Hepatocyte (in vitro differentiated cells): ENCODE data around the gene RPIA. TPM values are rescaled to one million over a fixed set of nuclear protein-coding genes. Genes with fewer than 3 reads are reported as not detected.

ENCODE experiments used
- DNase-seq: peaks from one replicate; pipeline ENCODE4 v3.0.0-alpha.2; 2016; ENCODE audit warnings: low spot score
- H2AFZ ChIP-seq: fragments of 200-600 bp; sonication (generic); 2 replicates; pipeline ENCODE4 v1.6.0; 2016; ENCODE audit warnings: antibody characterized with exemption, mild to moderate bottlenecking
- H3K27ac ChIP-seq: fragments of 200-600 bp; sonication (generic); 2 replicates; pipeline ENCODE4 v1.5.1; 2016; ENCODE audit warnings: mild to moderate bottlenecking
- H3K27me3 ChIP-seq: fragments of 200-600 bp; sonication (generic); 2 replicates; pipeline ENCODE4 v1.6.1; 2016
- H3K36me3 ChIP-seq: fragments of 200-600 bp; sonication (generic); replicated peaks from 2 replicates; pipeline ENCODE4 v1.5.1; 2016; ENCODE audit warnings: low read depth; ENCODE audit not compliant: insufficient read depth
- H3K4me1 ChIP-seq: fragments of 200-600 bp; sonication (generic); 2 replicates; pipeline ENCODE4 v1.5.1; 2016; ENCODE audit warnings: mild to moderate bottlenecking, moderate library complexity; ENCODE audit not compliant: insufficient read depth
- H3K4me2 ChIP-seq: fragments of 200-600 bp; sonication (generic); 2 replicates; pipeline ENCODE4 v1.6.0; 2016
- H3K4me3 ChIP-seq: fragments of 200-600 bp; sonication (generic); 2 replicates; pipeline ENCODE4 v1.5.1; 2016; ENCODE audit warnings: mild to moderate bottlenecking
- H3K79me2 ChIP-seq: fragments of 200-600 bp; sonication (generic); 2 replicates; pipeline ENCODE4 v1.6.0; 2017; ENCODE audit warnings: mild to moderate bottlenecking
- H3K9me2 ChIP-seq: fragments of 200-600 bp; sonication (generic); replicated peaks from 2 replicates; pipeline ENCODE4 v1.6.0; 2017; ENCODE audit warnings: mild to moderate bottlenecking; ENCODE audit not compliant: insufficient read depth
- H3K9me3 ChIP-seq: fragments of 200-600 bp; sonication (generic); 2 replicates; pipeline ENCODE4 v1.5.1; 2016; ENCODE audit warnings: low read depth, mild to moderate bottlenecking
- H4K20me1 ChIP-seq: fragments of 200-600 bp; sonication (generic); 2 replicates; pipeline ENCODE4 v1.6.0; 2016; ENCODE audit warnings: mild to moderate bottlenecking; ENCODE audit not compliant: insufficient read depth, poor library complexity, severe bottlenecking
- EZH2 ChIP-seq: fragments of 200-600 bp; sonication (generic); IDR thresholded peaks from 2 replicates; pipeline ENCODE4 v1.6.1; 2016; ENCODE audit warnings: antibody characterized with exemption, mild to moderate bottlenecking, borderline replicate concordance
- EZH2phosphoT487 ChIP-seq: fragments of 200-600 bp; sonication (generic); IDR thresholded peaks from one replicate; pipeline ENCODE4 v1.6.1; 2018; ENCODE audit warnings: antibody characterized with exemption, mild to moderate bottlenecking, low read depth, moderate library complexity; ENCODE audit not compliant: unreplicated experiment, severe bottlenecking
- WGBS: methylation state at CpG from one replicate; pipeline ENCODE4 v1.1.6; 2016; ENCODE audit warnings: low lambda C conversion rate; ENCODE audit errors: missing lambda C conversion rate; 5-methylcytosine and 5-hydroxymethylcytosine counted together
- polyA plus RNA-seq: library from polyadenylated mRNA; unstranded; fragments of >200 nt; fragmentation: Nextera tagmentation; extraction: Ambion mirVana; gene quantifications from 2 replicates; pipeline ENCODE4 v1.2.1, GENCODE V29; 2016
- total RNA-seq: library from RNA; depleted of rRNA; stranded (reverse); fragments of >200 nt; gene quantifications from 2 replicates; pipeline ENCODE4 v1.2.3, GENCODE V29; 2014
- TF ChIP-seq, protein P1 (sequence below): fragments of 200-600 bp; sonication (generic); IDR thresholded peaks from 2 replicates; pipeline ENCODE4 v1.5.1; 2016; ENCODE audit warnings: antibody characterized with exemption, mild to moderate bottlenecking; ENCODE audit not compliant: poor library complexity

Gene RPIA
- total and polyA plus RNA-seq, 2 experiments from 2014 or later, result 7.0 to 17.6 TPM

DNA sequence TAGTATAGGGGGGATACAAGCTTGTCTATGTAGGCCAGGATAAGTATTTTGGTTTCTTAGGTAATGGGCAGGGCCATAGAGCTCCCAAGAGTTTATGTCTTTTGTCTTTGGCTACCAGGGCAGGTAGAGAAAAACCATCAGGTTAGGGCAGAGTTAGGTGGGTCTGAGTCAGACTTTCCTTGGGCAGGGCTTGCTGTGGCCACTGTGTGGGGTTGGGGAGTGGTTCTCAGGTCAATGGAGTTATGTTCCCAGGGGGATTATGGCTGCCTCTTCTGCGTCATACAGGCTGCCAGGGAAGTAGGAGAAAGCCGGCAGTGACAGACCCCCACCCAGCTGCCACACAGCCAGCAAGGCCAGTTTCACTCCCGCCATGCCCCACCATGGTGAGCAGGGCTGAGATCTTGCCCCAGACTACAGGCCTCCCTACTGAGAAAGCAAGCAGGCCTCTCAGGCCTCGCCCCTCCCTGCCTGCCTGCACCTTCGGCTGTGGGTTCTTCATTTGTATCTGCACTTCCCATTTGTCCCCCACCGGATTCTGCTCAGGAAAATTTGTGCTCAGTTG is 55.5 kb downstream of the RPIA start:
- peaks cover 8% of the 10 kb centered on the region for H3K9me3 ChIP-seq
- DNase-seq, result no peak
- H3K4me1 ChIP-seq, result no peaks in the 10 kb centered on the region
- 95% methylated on average over 6 of the region's 6 CpGs for WGBS
- peaks cover 6% of the 10 kb centered on the region for H3K79me2 ChIP-seq
- H4K20me1 ChIP-seq, result no peaks in the 10 kb centered on the region
- H3K4me2 ChIP-seq, result no peak overlapping the region
- TF ChIP-seq EZH2 (no peak), EZH2phosphoT487 (no peak)
- TF ChIP-seq, protein P1, sequence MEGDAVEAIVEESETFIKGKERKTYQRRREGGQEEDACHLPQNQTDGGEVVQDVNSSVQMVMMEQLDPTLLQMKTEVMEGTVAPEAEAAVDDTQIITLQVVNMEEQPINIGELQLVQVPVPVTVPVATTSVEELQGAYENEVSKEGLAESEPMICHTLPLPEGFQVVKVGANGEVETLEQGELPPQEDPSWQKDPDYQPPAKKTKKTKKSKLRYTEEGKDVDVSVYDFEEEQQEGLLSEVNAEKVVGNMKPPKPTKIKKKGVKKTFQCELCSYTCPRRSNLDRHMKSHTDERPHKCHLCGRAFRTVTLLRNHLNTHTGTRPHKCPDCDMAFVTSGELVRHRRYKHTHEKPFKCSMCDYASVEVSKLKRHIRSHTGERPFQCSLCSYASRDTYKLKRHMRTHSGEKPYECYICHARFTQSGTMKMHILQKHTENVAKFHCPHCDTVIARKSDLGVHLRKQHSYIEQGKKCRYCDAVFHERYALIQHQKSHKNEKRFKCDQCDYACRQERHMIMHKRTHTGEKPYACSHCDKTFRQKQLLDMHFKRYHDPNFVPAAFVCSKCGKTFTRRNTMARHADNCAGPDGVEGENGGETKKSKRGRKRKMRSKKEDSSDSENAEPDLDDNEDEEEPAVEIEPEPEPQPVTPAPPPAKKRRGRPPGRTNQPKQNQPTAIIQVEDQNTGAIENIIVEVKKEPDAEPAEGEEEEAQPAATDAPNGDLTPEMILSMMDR, result no peak
- H3K27ac ChIP-seq, result no peak overlapping the region
- H2AFZ ChIP-seq, result no peak overlapping the region
- H3K36me3 ChIP-seq, result no peaks in the 10 kb centered on the region
- H3K4me3 ChIP-seq, result no peak overlapping the region
- H3K27me3 ChIP-seq, result no peaks in the 10 kb centered on the region
- no peaks in the 10 kb centered on the region for H3K9me2 ChIP-seq

DNA sequence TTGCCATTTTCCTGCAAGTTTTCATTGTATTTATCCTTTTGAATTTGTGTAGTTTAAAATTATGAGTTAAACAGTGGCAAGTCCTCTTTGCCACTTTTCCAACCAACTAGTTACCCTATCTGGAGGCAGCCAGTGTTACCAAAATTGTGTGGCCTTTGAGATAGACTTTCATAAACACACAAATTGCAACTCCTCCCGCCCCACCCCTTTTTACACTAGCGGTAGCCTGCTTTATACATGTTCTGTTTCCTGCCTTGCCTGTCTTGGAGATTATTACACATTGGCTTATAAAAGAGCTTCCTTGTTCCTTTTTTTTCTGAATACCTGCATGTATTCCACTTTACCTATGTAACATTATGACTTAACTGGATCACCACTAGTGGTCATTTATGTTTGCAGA is 56.5 kb downstream of the RPIA start:
- Histone ChIP-seq H3K9me3 (peaks cover 7% of the 10 kb centered on the region), H3K9me2 (no peaks in the 10 kb centered on the region), H2AFZ (no peak overlapping the region), H3K4me3 (no peak overlapping the region), H3K79me2 (peaks cover 6% of the 10 kb centered on the region), H3K36me3 (no peaks in the 10 kb centered on the region), H3K4me1 (no peaks in the 10 kb centered on the region), H4K20me1 (no peaks in the 10 kb centered on the region), H3K27ac (no peak overlapping the region), H3K27me3 (no peaks in the 10 kb centered on the region), H3K4me2 (no peak overlapping the region)
- WGBS, result 93% methylated on average over 2 of the region's 2 CpGs
- no peak for DNase-seq
- no peak for TF ChIP-seq EZH2
- TF ChIP-seq, protein P1, result no peak
- no peak for TF ChIP-seq EZH2phosphoT487

DNA sequence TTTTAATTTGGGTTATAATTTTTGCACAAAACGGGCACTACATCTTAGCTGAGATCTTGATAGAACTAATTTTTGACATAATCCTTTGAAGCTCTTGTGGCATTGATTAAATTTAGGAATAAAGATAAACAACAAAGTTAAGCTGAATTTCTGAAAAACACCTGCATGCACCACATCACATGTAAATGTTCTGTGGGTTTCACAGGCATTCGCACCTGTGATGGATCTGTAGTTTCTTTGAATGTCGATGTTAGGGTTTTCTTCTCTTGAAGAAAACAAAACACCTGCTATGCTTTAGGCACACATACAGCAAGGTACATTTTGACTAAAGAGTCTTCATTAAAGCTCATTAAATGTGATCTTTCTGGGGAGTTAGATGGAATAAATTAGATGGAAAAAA is 60.3 kb downstream of the RPIA start:
- WGBS, result 98% methylated on average over 3 of the region's 3 CpGs
- H3K4me1 ChIP-seq, result no peaks in the 10 kb centered on the region
- no peak overlapping the region for H2AFZ ChIP-seq
- TF ChIP-seq EZH2 (no peak), EZH2phosphoT487 (no peak)
- TF ChIP-seq, protein P1, result no peak
- H3K36me3 ChIP-seq, result no peaks in the 10 kb centered on the region
- no peaks in the 10 kb centered on the region for H3K79me2 ChIP-seq
- no peaks in the 10 kb centered on the region for H4K20me1 ChIP-seq
- H3K27ac ChIP-seq, result no peak overlapping the region
- DNase-seq, result no peak
- H3K27me3 ChIP-seq, result no peaks in the 10 kb centered on the region
- H3K4me3 ChIP-seq, result no peak overlapping the region
- no peaks in the 10 kb centered on the region for H3K9me2 ChIP-seq
- H3K9me3 ChIP-seq, result no peaks in the 10 kb centered on the region
- H3K4me2 ChIP-seq, result no peak overlapping the region
